Testis (tissue), 3 donors: Measurements from ENCODE around the gene ARID5B. TPM values are rescaled to one million over a fixed set of nuclear protein-coding genes. Genes with fewer than 3 reads are reported as not detected.

Experiments used
- DNase-seq: peaks from one replicate; pipeline ENCODE4 v3.0.0-alpha.2; 2019
- H3K27ac ChIP-seq, 2 donors: fragments of 200-600 bp; sonication (generic); one replicate each; pipeline ENCODE4 v1.5.1; 2019
- H3K27me3 ChIP-seq: fragments of 200-600 bp; sonication (generic); one replicate; pipeline ENCODE4 v1.5.1; 2019
- H3K36me3 ChIP-seq: fragments of 200-600 bp; sonication (generic); one replicate; pipeline ENCODE4 v1.5.1; 2017; ENCODE audit warnings: low read depth; ENCODE audit errors: missing control alignments
- H3K4me1 ChIP-seq: fragments of 200-600 bp; sonication (generic); one replicate; pipeline ENCODE4 v1.5.1; 2019
- H3K4me3 ChIP-seq, 2 donors: fragments of 200-600 bp; sonication (generic); one replicate each; pipeline ENCODE4 v1.5.1; 2017 to 2019
- H3K9me3 ChIP-seq: fragments of 200-600 bp; sonication (generic); one replicate; pipeline ENCODE4 v1.5.1; 2017
- CTCF ChIP-seq, 3 experiments: fragments of 450-650 bp in 2 of 3; fragments of 200-600 bp in 1 of 3; sonication (generic) in 1 of 3; IDR thresholded peaks; one replicate each; pipeline ENCODE4 v1.5.1; 2016 to 2019; ENCODE audit warnings: antibody characterized with exemption in 3 of 3, mild to moderate bottlenecking in 2 of 3, moderate library complexity in 1 of 3
- POLR2A ChIP-seq: fragments of 450-650 bp; IDR thresholded peaks from one replicate; pipeline ENCODE4 v1.6.1; 2017; ENCODE audit warnings: antibody characterized with exemption, mild to moderate bottlenecking, moderate library complexity
- WGBS, 2 donors: methylation state at CpG; one replicate each; pipeline ENCODE4 v1.1.5; 2018; 5-methylcytosine and 5-hydroxymethylcytosine counted together
- intact Hi-C: fragments of 100-400 bp; cut with DNase I; formaldehyde crosslinking; loops from one replicate; pipeline ENCODE4 v1.15.1; 2023; ENCODE audit warnings: low total_unique reads
- polyA plus RNA-seq: library from polyadenylated mRNA; stranded (reverse); fragments of 350-450 nt; fragmentation: Illumina TruSeq; extraction: RNeasy Lipid Tissue Mini Kit (QIAGEN cat#74804); gene quantifications from one replicate; pipeline ENCODE4 v1.2.3, GENCODE V29; 2014; ENCODE audit warnings: low read depth, low replicate concordance; ENCODE audit not compliant: insufficient read depth
- total RNA-seq, 2 donors: library from RNA; depleted of rRNA; stranded (reverse); fragments of >200 nt; gene quantifications; one replicate each; pipeline ENCODE4 v1.2.3, GENCODE V29; 2016

The ARID5B gene
- total and polyA plus RNA-seq, 3 donors from 2014 or later, result 14.3 to 73.6 (median 52.1) TPM

- no peaks in the 10 kb centered on the region for H3K9me3 ChIP-seq
- intact Hi-C loops, result no loop called here
- H3K36me3 ChIP-seq, result no peaks in the 10 kb centered on the region
- no peak for DNase-seq
- H3K27me3 ChIP-seq, result no peaks in the 10 kb centered on the region
- no peak for TF ChIP-seq CTCF (IDR thresholded peaks at IDR 0.05)
- no peak for TF ChIP-seq POLR2A
- H3K27ac ChIP-seq, result no peak overlapping the region
- H3K4me3 ChIP-seq, result no peak overlapping the region
- peaks cover 16% of the 10 kb centered on the region for H3K4me1 ChIP-seq
These were observed 116.0 kb downstream of the ARID5B start for GRCh38 chr10:62017491-62017870.

GRCh38 chr10:62018131-62018911 is 116.8 kb downstream of the ARID5B start:
- Histone ChIP-seq H3K27ac (peak overlapping the region in 1 of 2 donors; percentile 23), H3K27me3 (no peaks in the 10 kb centered on the region), H3K4me3 (no peak overlapping the region), H3K9me3 (no peaks in the 10 kb centered on the region), H3K4me1 (peaks cover 16% of the 10 kb centered on the region), H3K36me3 (no peaks in the 10 kb centered on the region)
- WGBS, 2 donors, result 61 to 72% methylated on average over 9 of the region's 9 CpGs
- intact Hi-C loops, result no loop called here
- no peak for TF ChIP-seq CTCF (IDR thresholded peaks at IDR 0.05)
- no peak for TF ChIP-seq POLR2A
- no peak for DNase-seq

GRCh38 chr10:62019013-62019684 is 117.7 kb downstream of the ARID5B start:
- Histone ChIP-seq H3K4me1 (peaks cover 16% of the 10 kb centered on the region), H3K4me3 (no peak overlapping the region), H3K27me3 (no peaks in the 10 kb centered on the region), H3K9me3 (no peaks in the 10 kb centered on the region), H3K27ac (peak overlapping the region in 1 of 2 donors; percentile 23), H3K36me3 (no peaks in the 10 kb centered on the region)
- intact Hi-C loops, result no loop called here
- 59 to 61% methylated on average over 8 of the region's 8 CpGs for WGBS, 2 donors
- TF ChIP-seq POLR2A (no peak), CTCF (IDR thresholded peaks at IDR 0.05) (no peak)
- peak; percentile 30 for DNase-seq

GRCh38 chr10:62019685-62020359 is 118.3 kb downstream of the ARID5B start:
- 71 to 74% methylated on average over 6 of the region's 6 CpGs for WGBS, 2 donors
- no peak for TF ChIP-seq CTCF (IDR thresholded peaks at IDR 0.05)
- no peak for TF ChIP-seq POLR2A
- Histone ChIP-seq H3K4me3 (no peak overlapping the region), H3K36me3 (no peaks in the 10 kb centered on the region), H3K27ac (peak overlapping the region in 1 of 2 donors; percentile 23), H3K9me3 (no peaks in the 10 kb centered on the region), H3K27me3 (no peaks in the 10 kb centered on the region), H3K4me1 (peaks cover 16% of the 10 kb centered on the region)
- DNase-seq, result no peak
- intact Hi-C loops, result no loop called here
